HG03575 (cell line): ENCODE data around the gene GRIFIN.

Source experiments
- ATAC-seq: cut with Tn5 transposase; IDR thresholded peaks from one replicate; pipeline ENCODE4 v1.9.1; 2021; ENCODE audit not compliant: unreplicated experiment, insufficient number of reproducible peaks, low FRiP score; ENCODE audit errors: extremely low read depth

Gene GRIFIN, protein sequence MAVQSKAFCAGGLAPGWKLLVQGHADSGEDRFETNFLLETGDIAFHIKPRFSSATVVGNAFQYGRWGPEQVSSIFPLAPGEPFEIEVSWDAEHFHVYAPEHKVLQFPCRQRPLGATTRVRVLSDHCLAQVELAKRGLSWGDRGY

DNA sequence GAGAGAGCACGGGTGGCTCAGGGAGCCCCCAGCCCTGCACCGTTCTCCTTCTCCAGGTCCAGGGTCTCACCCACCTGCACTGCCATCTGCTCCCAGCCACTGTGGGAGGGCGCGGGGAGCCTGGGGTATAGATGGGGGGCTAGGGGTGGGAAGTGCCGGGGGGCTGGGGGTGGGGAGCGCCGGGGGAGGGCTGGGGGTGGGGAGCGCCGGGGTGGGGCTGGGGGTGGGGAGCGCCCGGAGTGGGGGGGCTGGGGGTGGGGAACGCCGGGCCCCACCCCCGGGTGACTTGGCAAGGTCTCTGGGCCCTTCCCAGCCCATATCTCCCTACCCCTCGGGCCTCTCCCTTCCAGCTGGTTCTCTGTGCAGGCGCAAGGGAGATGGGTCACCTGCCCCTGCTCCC is at the start of gene GRIFIN:
Gene GRIFIN (minus strand): TSS at position 101 of the 400 bp plus-strand sequence. CDS start 15 bp downstream, at position 86.
- ATAC-seq: no peak

DNA sequence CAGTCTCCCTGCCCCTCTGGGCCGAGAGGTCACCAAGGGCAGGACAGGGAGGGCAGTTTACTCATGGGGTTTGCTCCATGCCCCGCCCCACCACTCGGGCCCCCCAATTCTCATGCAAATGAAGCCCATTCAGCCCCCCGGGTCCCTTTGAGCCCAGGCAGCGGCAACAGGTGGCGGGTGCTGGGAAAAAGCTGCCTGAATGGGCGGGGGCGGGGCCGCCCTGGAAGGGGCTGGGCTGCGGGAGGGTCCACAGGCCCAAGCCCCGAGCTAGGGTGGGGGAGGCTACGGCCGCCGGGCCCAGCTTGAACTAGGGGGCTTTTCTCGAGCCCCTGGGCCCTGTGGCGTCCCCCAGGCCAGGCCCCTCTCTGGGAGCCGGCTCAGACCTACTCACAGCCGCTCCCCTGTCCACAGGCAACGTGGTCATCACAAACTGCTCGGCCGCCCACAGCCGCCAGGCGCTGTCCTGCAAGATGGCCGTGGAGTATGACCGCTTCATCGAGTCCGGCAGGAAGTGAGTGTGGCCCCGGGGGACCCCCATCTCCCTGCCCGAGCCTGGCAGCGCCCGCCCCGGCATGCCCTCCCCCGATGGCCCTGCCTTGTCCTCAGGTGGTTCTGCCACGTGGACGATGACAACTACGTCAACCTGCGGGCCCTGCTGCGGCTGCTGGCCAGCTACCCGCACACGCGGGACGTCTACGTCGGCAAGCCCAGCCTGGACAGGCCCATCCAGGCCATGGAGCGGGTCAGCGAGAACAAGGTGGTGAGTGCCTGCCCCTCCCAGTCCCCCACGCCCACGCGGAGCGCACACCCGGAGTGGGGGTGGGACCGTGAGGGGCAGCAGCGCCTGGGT is 48.8 kb upstream of the GRIFIN start:
- no peak for ATAC-seq

DNA sequence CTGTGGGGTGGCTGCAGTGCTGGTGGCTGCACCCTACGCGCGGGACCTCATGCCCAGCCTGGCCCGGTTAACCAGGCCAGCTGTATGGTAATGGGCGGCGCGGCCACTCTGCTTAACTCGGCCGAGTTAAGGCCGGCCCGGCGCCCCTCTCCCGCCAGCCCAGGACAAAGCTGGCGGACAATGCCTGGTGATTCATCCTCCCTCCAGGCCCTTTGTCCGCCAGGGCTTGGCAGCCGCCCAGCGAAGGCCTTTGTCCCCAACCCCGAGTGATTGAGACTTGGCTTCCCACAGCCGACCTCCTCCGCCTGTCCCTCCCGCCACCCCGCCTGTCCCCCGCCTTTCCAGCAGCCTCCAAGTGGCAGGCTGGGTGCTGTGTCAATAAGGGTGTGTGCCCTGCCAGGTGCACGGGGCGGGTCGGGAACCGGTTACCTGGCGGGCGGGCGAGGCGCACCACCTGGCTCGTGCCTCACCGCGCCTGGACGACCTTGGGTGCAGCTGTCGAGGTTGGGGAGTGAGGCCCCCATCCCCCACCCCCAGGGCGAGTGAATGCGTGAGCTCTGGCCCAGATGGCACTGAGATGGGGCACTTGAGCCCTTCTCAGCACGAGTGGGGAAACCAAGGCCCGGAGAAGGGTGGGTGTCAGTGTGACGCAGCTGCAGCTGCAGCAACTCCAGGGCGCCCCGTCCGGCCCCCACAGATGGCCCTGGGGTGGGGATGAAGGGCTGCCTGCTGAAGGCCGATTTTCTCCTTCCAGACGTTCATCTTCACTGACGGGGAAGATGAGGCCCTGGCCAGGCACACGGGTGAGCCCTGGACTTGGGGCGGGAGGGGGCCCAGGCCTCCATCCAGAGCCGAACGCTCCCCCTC is 48.0 kb upstream of the GRIFIN start:
- ATAC-seq: no peak

DNA sequence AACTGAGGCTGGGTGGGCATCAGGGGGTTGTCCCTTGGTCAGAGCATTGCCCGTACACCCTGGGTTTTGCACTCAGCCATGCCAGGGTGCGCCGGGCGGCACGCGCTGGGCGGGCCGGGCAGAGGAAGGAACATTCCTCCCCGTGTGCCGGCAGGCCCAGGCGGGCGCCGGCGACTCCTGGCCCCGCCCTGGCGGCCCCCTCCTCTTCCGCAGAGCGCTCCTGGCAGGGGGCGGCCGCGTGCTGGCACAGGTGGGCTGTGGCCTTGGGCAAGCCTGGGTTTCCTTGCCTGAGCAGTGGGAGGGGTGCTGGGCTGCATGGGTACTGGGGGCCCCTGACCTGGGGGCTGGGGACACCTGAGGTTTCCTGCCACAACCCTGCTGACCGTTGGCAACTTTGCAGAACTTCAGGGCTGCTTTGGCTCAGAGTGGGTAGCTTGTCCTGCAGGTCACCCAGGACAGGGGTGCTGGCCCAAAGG is 47.3 kb upstream of the GRIFIN start:
- ATAC-seq: no peak

DNA sequence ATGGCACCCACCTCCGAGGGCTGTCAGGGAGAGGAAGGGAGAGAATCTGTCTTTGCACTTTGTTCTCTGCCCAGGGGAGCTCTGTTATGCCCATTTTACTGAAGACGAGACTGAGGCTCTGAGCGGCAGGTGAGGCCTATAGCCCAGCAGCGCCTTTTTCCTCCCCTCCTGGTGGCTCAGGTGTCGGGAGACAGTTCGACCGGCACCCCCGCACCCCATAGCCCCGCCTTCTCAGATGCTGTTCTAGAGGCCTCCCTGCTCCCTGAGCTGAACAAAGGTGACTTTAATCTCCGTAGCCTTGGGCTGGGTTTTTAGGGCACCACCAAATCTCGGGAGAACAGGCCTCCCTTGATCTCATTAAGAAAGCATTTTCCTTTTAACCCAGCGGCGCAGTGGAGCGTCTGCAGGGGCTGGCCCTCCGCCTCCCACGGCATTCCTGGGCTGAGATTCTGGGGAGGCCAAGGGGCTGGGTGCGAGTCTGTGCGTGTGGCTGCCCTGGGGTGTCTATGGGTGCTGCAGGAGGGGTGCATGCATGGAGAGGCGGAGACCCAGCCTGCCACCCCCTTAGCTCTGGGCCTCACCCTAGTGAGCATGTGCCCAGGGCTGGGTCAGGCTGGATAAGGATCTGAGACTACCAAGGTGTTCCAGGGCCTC is 46.7 kb upstream of the GRIFIN start:
- no peak for ATAC-seq

DNA sequence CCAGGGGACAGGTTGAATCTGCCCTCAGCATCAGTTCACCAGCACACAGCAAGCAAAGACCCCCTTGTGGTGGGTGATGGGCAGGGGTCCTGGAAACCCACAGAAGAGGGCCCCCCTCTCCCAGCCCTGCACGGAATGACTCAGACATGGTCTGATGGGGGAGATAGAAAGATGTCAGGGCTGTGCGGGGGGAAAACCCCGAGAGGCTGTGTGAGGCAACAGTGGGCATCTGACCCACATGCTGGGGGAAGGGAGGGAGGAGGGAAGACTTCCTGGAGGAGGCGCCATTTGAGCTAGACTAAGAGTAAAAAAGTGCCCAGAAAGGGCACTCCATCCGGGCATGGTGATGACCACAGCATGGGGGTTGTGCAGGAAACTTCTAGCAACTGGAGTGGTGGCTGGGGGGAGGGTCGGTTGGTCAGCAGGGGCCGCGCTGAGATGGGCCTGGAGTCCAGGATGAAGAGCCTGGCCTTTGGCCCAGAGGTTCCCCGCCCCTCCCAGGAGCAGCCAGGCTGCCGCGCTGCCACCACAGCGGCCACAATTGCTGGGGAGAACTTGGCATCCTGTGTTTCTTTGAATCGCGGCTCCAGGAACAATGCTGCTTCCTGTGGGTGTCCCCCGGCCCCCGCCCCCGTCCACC is 45.9 kb upstream of the GRIFIN start:
- ATAC-seq: no peak

DNA sequence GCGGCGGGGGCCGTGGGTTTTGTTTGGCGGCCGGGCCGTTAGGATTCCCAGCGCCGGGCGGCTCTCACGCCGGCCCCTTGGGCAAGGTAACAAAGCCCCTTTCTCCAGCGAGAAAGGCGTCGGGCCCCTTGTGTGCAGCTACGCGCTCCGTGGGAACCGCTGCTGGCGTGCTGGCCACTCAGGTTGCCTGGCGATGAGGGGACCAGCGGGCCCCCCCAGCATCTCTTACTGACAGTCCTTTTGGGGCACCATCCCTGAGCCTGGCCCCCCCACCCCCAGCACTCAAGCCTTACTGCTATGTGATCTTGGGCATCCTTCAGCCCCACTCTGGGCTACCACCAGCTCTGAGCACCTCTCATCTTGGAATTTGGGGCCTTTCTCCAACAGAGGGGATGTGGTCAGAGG is 45.1 kb upstream of the GRIFIN start:
- ATAC-seq: no peak

DNA sequence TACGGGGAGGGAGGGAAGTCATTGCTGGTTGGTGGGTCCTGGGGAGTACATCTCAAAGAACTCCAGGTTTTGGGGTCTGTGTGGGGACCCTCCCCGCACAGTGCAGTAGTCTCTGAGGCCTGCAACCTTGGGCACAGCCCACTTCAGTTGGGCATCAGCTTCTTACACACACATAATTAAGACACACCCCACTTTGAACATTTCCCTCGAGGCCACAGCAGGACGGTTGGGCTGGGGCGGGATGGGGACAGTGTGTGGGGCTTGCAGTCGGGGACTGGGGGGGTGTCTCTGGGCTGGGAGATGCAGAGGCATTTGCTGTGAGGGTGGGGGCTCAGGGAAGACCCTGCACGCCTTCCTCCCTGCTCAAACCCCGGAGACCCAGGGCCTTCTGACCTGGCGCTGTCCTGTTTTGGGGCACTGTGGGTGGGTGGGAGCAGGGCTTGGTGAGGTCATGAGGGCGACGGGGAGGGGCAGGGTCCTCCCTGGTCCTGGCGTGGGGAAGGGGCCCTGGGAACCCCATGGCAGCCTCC is 44.6 kb upstream of the GRIFIN start:
- no peak for ATAC-seq

DNA sequence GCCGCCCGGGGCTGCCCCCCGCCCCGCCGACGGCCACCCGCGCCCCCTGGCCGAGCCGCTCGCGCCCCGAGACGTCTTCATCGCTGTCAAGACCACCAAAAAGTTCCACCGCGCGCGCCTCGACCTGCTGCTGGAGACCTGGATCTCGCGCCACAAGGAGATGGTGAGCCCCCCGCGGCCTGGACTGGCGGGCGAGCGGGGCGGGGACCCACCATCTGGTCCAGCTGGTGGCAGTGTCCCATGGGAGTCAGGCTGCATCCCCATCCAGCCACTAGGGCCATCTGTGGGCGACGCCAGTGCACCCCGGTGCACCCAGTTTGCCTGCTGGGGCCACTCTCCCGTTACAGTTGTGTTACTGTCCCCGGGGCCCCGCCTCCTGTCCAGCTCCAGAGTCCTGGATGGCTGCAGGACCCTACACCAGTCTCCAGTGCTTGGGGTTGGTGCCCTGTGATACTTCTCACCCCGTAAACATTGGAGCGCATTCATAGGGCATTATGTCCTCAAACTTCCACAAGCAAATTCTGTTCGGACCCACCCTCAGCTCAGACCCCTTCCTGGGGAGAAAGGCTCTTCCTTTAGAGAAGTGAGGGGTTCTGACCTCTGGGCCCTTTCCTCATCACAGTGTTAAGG is 44.0 kb upstream of the GRIFIN start:
- no peak for ATAC-seq

DNA sequence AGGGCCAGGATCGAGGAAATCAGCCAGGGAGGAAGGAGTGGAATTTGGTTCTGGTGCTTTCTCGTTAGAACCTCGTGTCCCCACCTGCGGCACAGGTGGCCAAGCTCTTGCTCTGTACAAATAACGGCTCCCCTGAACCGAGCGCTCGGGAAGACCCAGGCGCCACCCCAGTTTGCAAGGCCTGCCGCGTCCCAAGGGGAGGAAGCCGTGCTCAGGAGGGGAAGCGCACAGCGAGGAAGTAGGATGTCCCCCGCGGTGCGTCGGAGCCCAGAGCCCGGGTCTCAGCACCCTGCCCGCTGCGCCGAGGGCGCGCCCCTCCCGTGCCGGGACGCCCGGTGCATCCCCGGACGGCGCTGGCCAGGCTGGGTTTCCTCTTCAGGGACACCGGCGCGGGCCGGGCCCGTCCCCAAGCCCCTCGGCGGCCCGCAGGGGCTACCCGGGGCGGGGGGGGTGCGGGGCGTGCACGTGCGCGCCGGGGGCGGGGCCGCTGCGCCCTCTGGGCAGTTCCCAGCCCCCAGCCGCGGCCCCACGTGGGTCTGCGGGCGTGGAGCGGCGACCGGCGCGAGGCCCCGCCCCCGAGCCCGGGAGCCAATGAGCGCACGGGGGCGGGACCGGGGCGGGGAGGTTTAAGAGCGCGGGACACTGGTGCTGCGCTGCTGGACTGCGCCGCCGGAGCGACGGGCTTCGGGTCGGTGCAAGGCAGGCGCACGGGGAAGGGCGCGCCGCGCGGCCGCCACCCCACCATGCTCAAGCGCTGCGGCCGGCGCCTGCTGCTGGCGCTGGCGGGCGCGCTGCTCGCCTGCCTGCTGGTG is 43.1 kb upstream of the GRIFIN start, which contains the start of gene LFNG:
Gene LFNG (plus strand): TSS at position 656 of the 812 bp plus-strand sequence. CDS start 88 bp downstream, at position 744.
- ATAC-seq: no peak

DNA sequence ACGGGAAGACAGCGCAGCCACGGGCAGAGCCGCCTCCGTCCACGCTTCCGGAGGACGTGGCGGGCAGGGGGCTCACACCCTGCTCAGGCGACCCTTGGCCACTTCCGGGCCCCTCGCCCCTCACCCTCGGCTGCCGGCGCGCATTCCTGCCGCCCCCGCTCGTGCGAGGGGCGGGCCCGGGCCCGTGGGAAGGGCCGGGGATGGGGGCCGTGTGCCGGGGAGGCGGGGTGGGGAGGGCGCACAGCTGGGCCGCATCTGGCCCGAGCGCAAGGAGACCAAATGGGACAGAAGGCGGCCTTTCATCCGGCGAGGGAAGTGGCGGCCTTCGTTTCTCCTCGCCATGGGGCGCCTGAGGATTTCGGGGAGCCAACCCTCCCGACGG is 42.5 kb upstream of the GRIFIN start:
- ATAC-seq: no peak

DNA sequence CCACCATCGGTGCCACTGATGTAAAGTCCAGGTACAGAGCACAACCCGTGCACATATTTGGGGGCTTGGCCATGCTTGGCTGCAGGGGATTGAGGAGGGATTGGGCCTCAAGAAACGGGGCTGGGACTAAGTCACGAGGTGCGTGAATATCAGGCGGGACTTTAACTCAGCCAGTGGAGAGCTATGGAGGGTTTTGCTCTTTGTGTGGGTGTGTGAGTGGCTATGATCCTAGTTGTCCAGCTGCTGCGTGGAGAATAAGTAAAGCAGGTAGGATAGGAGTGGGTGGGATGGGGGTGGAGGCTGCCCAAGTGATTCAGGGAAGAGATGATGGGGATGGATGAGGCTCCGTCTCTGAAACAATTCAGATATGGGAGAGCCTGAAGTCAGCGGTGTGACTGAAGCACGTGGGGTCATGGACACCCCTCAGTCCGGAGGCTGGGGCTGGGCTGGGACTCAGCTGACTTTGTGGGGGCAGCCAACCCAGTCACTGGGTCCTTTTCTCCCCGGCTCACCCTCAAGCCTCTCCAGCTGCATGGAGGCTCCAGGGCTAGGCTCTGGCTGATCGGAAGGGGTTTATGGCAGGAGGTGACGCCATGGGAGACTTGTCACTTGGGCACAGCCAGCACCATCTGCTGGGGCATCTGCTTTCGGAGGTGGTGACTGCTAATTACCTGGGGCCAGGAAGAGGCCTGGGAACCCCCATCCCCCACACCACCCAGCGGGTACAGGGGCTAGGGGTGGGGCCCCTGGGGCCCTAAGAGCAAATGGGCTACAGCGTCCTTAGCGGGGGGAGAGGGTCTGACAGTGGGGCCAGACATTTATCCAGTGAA is 41.7 kb upstream of the GRIFIN start:
- no peak for ATAC-seq

DNA sequence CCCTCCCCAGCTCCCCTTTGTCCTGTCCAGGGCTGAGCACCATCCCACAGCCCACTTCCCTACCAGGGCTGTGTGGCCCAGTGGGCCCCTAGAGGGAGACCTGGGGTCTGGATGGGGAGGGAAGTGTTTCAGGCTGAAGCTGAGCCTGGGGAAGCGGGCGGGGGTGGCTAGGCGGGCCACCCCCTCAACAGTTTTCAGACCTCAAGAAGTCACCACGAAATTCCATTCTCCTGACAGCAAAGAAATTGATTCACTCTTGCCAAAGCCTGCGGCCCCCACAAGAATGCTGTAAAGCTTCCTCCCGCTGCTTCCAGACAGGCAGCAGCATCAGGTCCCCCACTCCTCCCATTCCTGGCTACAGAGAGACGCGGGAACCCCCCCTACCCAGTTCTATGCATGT is 40.8 kb upstream of the GRIFIN start:
- no peak for ATAC-seq

DNA sequence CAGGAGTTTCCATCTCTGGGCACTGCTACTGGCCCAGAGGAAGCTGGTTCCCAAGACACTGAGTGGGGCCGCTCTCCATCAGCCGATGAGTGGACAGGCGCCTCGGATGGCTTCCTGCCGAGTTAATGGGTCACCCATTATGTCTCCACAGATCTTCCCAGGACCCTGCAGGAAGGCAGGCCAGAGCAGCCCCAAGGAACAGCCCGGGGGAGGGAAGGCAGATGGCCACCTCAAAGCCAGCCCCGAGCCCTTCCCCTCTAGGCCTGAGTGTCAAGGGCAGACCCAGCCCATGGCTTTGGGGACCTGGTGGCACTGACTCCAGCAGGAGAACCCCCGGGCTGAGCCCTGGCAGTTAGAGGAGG is 40.0 kb upstream of the GRIFIN start:
- no peak for ATAC-seq

DNA sequence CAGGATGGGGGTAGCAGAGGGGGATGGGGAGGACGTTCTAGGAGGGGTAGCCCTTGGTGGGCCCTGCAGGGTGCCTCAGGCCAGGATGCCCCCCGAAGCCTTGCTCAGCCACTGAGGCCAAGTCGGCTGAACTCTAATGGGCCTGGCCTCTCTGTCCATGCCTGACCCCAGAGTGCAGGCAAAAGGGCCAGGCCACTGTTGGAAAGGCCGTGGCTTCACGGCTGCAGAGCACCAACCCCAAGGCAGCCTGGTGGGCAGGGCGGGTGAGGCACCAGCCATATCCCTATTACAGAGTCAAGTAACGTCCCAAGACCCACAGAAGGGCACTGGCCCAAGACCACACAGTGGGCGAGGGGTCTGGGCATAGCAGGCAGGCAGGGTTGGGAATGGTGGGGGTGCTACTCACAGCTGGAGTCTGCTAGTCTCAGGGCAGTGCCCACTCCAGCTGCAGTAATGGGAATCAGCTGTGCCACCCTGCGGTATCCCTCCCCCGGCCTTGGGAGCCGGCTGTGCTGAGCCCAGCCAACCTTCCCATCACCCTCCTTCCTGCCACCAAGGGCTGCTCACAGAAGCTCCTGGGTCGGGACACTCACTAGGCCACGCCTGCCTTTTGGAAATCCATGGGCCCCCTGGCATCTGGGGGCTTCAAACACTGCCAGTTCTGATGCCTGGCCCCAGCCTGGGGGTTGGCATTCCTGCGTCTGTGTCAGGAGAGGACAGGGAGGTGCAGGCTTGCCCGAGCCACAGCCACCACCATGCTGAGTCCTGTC is 39.4 kb upstream of the GRIFIN start:
- ATAC-seq: no peak
